Activated naive CD4-positive, alpha-beta T cell treated with anti-CD3 and anti-CD28 coated beads, Interleukin-2, amount 10 ng/mL, durations not matched to agents 7 days and 5 days (primary cell): ENCODE results near the gene RERE.

Experiments
- CTCF ChIA-PET: fragments of 350-600 bp; sonication (Branson Sonifier 250); formaldehyde crosslinking; loops from one replicate; lab custom pipeline; 2021; ENCODE audit warnings: antibody characterized with exemption; lab: Charles Lee
- DNase-seq: peaks from one replicate; pipeline ENCODE4 v3.0.0-alpha.2; 2020
- H3K27ac Mint-ChIP-seq: one replicate; pipeline ENCODE4 v1.8.0; 2021; ENCODE audit warnings: mild to moderate bottlenecking, moderate library complexity, mixed read lengths
- H3K27me3 Mint-ChIP-seq: one replicate; pipeline ENCODE4 v1.8.0; 2021; ENCODE audit warnings: mild to moderate bottlenecking, mixed read lengths
- H3K36me3 Mint-ChIP-seq: one replicate; pipeline ENCODE4 v1.8.0; 2021; ENCODE audit warnings: mixed read lengths
- H3K4me1 Mint-ChIP-seq: one replicate; pipeline ENCODE4 v1.8.0; 2021; ENCODE audit warnings: mixed read lengths
- H3K4me3 Mint-ChIP-seq: one replicate; pipeline ENCODE4 v1.8.0; 2021; ENCODE audit warnings: mild to moderate bottlenecking, moderate library complexity, mixed read lengths
- H3K9me3 Mint-ChIP-seq: one replicate; pipeline ENCODE4 v1.8.0; 2021; ENCODE audit warnings: mixed read lengths

RERE gene

DNA sequence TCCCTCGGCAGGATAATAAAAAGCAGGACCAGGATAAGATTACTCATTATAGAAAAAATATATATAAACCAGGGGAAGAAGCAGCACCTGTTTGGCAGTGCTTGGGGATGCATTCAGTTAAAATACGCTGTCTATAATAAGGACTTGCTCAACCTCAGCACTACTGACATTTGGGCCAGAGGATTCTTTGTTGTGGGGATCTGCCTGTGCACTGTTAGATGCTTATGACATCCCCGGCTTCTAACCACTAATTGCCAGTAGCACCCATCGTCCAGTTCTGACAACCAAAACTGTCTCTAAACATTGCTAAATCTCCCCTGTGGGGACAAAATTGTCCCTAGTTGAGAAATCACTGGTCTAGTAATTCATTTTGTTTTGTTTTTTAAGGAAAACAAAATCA is 257.4 kb downstream of the RERE start:
- Mint-ChIP-seq H3K27ac (no peak overlapping the region), H3K4me3 (no peak overlapping the region), H3K36me3 (peaks cover 19% of the 10 kb centered on the region), H3K4me1 (peaks cover 35% of the 10 kb centered on the region), H3K27me3 (no peaks in the 10 kb centered on the region), H3K9me3 (no peaks in the 10 kb centered on the region)
- CTCF ChIA-PET: interaction anchor here (1.5 to 8.7 kb wide), 8 partner anchors 14 to 290 kb away, joined by 4 to 102 read pairs (median 6); no protein-coding TSS in a partner anchor
- DNase-seq: no peak

GRCh38 chr1:8555582-8555981 is 261.9 kb downstream of the RERE start:
- Mint-ChIP-seq H3K27ac (peak overlapping the region; percentile 4), H3K4me1 (peaks cover 44% of the 10 kb centered on the region), H3K27me3 (no peaks in the 10 kb centered on the region), H3K9me3 (no peaks in the 10 kb centered on the region), H3K4me3 (no peak overlapping the region), H3K36me3 (peaks cover 47% of the 10 kb centered on the region)
- DNase-seq: no peak
- CTCF ChIA-PET: interaction anchor here (0.8 to 2.5 kb wide), 4 partner anchors 128 to 293 kb away, joined by 3 to 14 read pairs (median 3); no protein-coding TSS in a partner anchor

GRCh38 chr1:8554956-8555534 is 262.4 kb downstream of the RERE start:
- CTCF ChIA-PET: interaction anchor here (0.7 to 2.5 kb wide), 4 partner anchors 15 to 294 kb away, joined by 3 to 14 read pairs (median 3); no protein-coding TSS in a partner anchor
- no peak overlapping the region for H3K4me3 Mint-ChIP-seq
- H3K27ac Mint-ChIP-seq: peak overlapping the region; percentile 22
- H3K4me1 Mint-ChIP-seq: peaks cover 40% of the 10 kb centered on the region
- no peaks in the 10 kb centered on the region for H3K9me3 Mint-ChIP-seq
- no peak for DNase-seq
- peaks cover 48% of the 10 kb centered on the region for H3K36me3 Mint-ChIP-seq
- no peaks in the 10 kb centered on the region for H3K27me3 Mint-ChIP-seq

- H3K36me3 Mint-ChIP-seq: peaks cover 48% of the 10 kb centered on the region
- no peaks in the 10 kb centered on the region for H3K27me3 Mint-ChIP-seq
- peaks cover 36% of the 10 kb centered on the region for H3K4me1 Mint-ChIP-seq
- no peak for DNase-seq
- H3K9me3 Mint-ChIP-seq: no peaks in the 10 kb centered on the region
- no peak overlapping the region for H3K4me3 Mint-ChIP-seq
- CTCF ChIA-PET: interaction anchor here (0.7 to 2.9 kb wide), 5 partner anchors 8 to 296 kb away, joined by 3 to 10 read pairs (median 7); no protein-coding TSS in a partner anchor
- no peak overlapping the region for H3K27ac Mint-ChIP-seq
Observed at GRCh38 chr1:8552820-8553397, 264.5 kb downstream of the RERE start.

GRCh38 chr1:8551613-8552489 is 265.6 kb downstream of the RERE start:
- H3K9me3 Mint-ChIP-seq: no peaks in the 10 kb centered on the region
- H3K4me1 Mint-ChIP-seq: peaks cover 36% of the 10 kb centered on the region
- peaks cover 43% of the 10 kb centered on the region for H3K36me3 Mint-ChIP-seq
- DNase-seq: no peak
- no peak overlapping the region for H3K27ac Mint-ChIP-seq
- CTCF ChIA-PET: interaction anchor here (0.8 to 2.9 kb wide), 7 partner anchors 9 to 297 kb away, joined by 3 to 10 read pairs (median 3); no protein-coding TSS in a partner anchor
- H3K27me3 Mint-ChIP-seq: no peaks in the 10 kb centered on the region
- H3K4me3 Mint-ChIP-seq: no peak overlapping the region

DNA sequence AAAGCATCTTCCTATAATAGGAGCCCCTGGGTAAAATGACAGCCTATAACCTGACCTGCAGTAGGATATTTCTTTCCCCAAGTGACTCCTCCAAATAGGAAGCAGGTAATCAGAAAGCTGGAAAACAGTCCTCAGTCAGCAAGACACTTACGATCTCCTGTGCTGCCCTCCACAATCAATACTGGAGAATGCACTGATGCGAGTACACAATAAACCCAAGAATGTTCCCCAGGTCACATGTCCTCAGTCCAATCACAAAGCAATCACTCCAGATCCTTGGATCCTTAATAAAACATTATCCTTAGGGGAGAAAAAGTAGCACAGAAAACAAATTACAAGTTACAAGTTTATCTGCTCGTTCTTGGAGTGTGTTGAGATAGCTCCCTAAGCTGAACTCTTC is 266.4 kb downstream of the RERE start:
- peaks cover 34% of the 10 kb centered on the region for H3K4me1 Mint-ChIP-seq
- no peaks in the 10 kb centered on the region for H3K9me3 Mint-ChIP-seq
- H3K4me3 Mint-ChIP-seq: no peak overlapping the region
- CTCF ChIA-PET: interaction anchor here (0.8 to 2.6 kb wide), 4 partner anchors 10 to 176 kb away, joined by 3 to 9 read pairs (median 5); no protein-coding TSS in a partner anchor
- H3K27ac Mint-ChIP-seq: no peak overlapping the region
- H3K36me3 Mint-ChIP-seq: peaks cover 43% of the 10 kb centered on the region
- DNase-seq: no peak
- no peaks in the 10 kb centered on the region for H3K27me3 Mint-ChIP-seq

GRCh38 chr1:8547791-8548190 is 269.6 kb downstream of the RERE start:
- CTCF ChIA-PET: no interaction called here
- Mint-ChIP-seq H3K4me1 (peaks cover 21% of the 10 kb centered on the region), H3K36me3 (peaks cover 38% of the 10 kb centered on the region), H3K27me3 (no peaks in the 10 kb centered on the region), H3K4me3 (no peak overlapping the region), H3K27ac (no peak overlapping the region), H3K9me3 (peaks cover 12% of the 10 kb centered on the region)
- DNase-seq: no peak

- CTCF ChIA-PET: interaction anchor here (1.8 kb wide), 1 partner anchor 136 kb away, joined by 4 read pairs; no protein-coding TSS in a partner anchor
Observed at GRCh38 chr1:8545078-8545477, 272.4 kb downstream of the RERE start.

DNA sequence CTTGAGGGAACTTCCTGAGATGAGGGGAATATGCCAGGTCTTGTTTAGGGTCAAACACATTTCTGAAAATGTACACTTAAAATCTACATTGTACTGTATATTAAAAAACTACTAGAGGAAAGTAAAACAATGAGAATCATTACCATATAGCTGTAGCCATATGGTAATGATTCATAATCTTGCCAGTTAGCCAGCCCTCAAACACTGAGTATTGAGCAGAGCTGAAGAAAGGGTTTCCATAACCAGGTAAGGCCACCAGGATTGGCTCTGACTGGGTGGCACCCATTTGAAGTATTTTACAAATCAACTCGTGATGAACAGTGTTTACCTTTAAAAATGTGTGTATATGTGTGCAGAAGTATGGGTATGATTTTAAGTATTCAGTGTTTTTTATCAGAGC is 272.8 kb downstream of the RERE start:
- H3K4me1 Mint-ChIP-seq: peaks cover 25% of the 10 kb centered on the region
- H3K9me3 Mint-ChIP-seq: peaks cover 12% of the 10 kb centered on the region
- DNase-seq: no peak
- no peak overlapping the region for H3K4me3 Mint-ChIP-seq
- H3K36me3 Mint-ChIP-seq: peaks cover 35% of the 10 kb centered on the region
- no peak overlapping the region for H3K27ac Mint-ChIP-seq
- H3K27me3 Mint-ChIP-seq: no peaks in the 10 kb centered on the region
- CTCF ChIA-PET: interaction anchor here (0.8 to 1.8 kb wide), 2 partner anchors 135 to 304 kb away, joined by 3 to 4 read pairs; no protein-coding TSS in a partner anchor

More at GRCh38 chr1:8545078-8545477, 272.4 kb downstream of the RERE start:
- H3K27ac Mint-ChIP-seq: no peak overlapping the region
- peaks cover 22% of the 10 kb centered on the region for H3K4me1 Mint-ChIP-seq
- no peaks in the 10 kb centered on the region for H3K27me3 Mint-ChIP-seq
- DNase-seq: no peak
- peaks cover 33% of the 10 kb centered on the region for H3K36me3 Mint-ChIP-seq
- peaks cover 12% of the 10 kb centered on the region for H3K9me3 Mint-ChIP-seq
- H3K4me3 Mint-ChIP-seq: no peak overlapping the region

GRCh38 chr1:8543965-8544364 is 273.5 kb downstream of the RERE start:
- H3K27ac Mint-ChIP-seq: no peak overlapping the region
- H3K27me3 Mint-ChIP-seq: no peaks in the 10 kb centered on the region
- DNase-seq: no peak
- H3K36me3 Mint-ChIP-seq: peaks cover 39% of the 10 kb centered on the region
- H3K4me3 Mint-ChIP-seq: no peak overlapping the region
- peaks cover 12% of the 10 kb centered on the region for H3K9me3 Mint-ChIP-seq
- peaks cover 30% of the 10 kb centered on the region for H3K4me1 Mint-ChIP-seq
- CTCF ChIA-PET: interaction anchor here (0.8 to 1.8 kb wide), 2 partner anchors 134 to 305 kb away, joined by 3 to 4 read pairs; no protein-coding TSS in a partner anchor

DNA sequence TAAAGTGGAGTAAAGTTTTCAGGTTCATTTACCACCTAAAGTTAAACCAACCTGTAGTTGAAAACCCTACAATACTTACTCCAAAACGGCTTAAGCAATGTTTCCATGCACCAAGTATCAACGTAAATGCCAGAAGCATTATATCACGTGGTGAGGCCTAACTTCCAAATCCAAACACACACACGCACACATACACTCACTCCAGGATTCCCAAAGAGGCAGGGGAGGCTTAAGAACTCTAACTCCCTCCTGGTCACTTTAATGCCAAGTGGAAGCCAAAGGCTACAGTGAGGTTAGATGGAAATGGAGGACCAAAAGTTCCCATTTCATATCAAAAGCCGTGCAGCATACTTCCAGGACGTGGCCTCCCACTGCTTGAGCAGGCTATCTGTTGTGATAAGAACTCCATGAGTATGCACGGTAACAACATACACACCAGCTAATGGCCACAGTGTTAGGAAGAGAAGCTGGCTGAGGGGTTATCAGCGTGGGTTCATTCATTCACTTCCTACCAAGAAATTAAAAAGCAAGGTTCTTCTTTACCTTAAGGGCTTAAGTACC is 275.4 kb downstream of the RERE start:
- Mint-ChIP-seq H3K27ac (no peak overlapping the region), H3K4me3 (no peak overlapping the region), H3K27me3 (no peaks in the 10 kb centered on the region), H3K4me1 (peaks cover 40% of the 10 kb centered on the region), H3K36me3 (peaks cover 49% of the 10 kb centered on the region), H3K9me3 (peaks cover 12% of the 10 kb centered on the region)
- DNase-seq: no peak
- CTCF ChIA-PET: no interaction called here

- Mint-ChIP-seq H3K4me3 (no peak overlapping the region), H3K27me3 (no peaks in the 10 kb centered on the region), H3K9me3 (peaks cover 12% of the 10 kb centered on the region), H3K4me1 (peaks cover 42% of the 10 kb centered on the region), H3K36me3 (peaks cover 49% of the 10 kb centered on the region), H3K27ac (no peak overlapping the region)
- CTCF ChIA-PET: no interaction called here
- no peak for DNase-seq
Observed at GRCh38 chr1:8540971-8541370, 276.5 kb downstream of the RERE start.

- H3K9me3 Mint-ChIP-seq: peaks cover 12% of the 10 kb centered on the region
- CTCF ChIA-PET: interaction anchor here (0.7 kb wide), 1 partner anchor 565 kb away, joined by 3 read pairs; no protein-coding TSS in a partner anchor
- no peak for DNase-seq
- H3K4me1 Mint-ChIP-seq: peaks cover 44% of the 10 kb centered on the region
- H3K27me3 Mint-ChIP-seq: no peaks in the 10 kb centered on the region
- peaks cover 51% of the 10 kb centered on the region for H3K36me3 Mint-ChIP-seq
- no peak overlapping the region for H3K4me3 Mint-ChIP-seq
- H3K27ac Mint-ChIP-seq: no peak overlapping the region
Observed at GRCh38 chr1:8540261-8540941, 277.0 kb downstream of the RERE start.
